Activated T-cell treated with anti-CD3 and anti-CD28 coated beads, Interleukin-2, amount 50 U/mL, for 72 hours (primary cell): ENCODE measurements around the gene EFNB2. TPM values are rescaled to one million over a fixed set of nuclear protein-coding genes. Genes with fewer than 3 reads are reported as not detected.

Experiments used
- ATAC-seq, 2 donors: fragments of 150-1000 bp; cut with Tn5 transposase; replicated peaks in 1 of 2; 2 replicates each; pipeline ENCODE4 v1.10.0; 2021; ENCODE audit warnings: moderate library complexity in 2 of 2, mild to moderate bottlenecking in 1 of 2
- DNase-seq, 2 donors: peaks; one replicate each; pipeline ENCODE4 v3.0.0; 2021 to 2022; ENCODE audit warnings: mixed read lengths in 1 of 2
- H3K27ac Mint-ChIP-seq: one replicate; pipeline ENCODE4 v1.8.0; 2022; ENCODE audit warnings: mild to moderate bottlenecking, moderate library complexity, mixed read lengths
- H3K27me3 Mint-ChIP-seq: one replicate; pipeline ENCODE4 v1.8.0; 2022; ENCODE audit warnings: low read depth, mixed read lengths
- H3K36me3 Mint-ChIP-seq, 2 donors: one replicate each; pipeline ENCODE4 v1.8.0; 2022; ENCODE audit warnings: mixed read lengths in 2 of 2, mild to moderate bottlenecking in 1 of 2; ENCODE audit not compliant: insufficient read depth in 2 of 2
- H3K4me1 Mint-ChIP-seq: one replicate; pipeline ENCODE4 v1.8.0; 2022; ENCODE audit warnings: low read depth, mixed read lengths
- H3K4me3 Mint-ChIP-seq, 2 donors: one replicate each; pipeline ENCODE4 v1.8.0; 2022; ENCODE audit warnings: mild to moderate bottlenecking in 2 of 2, mixed read lengths in 2 of 2, moderate library complexity in 2 of 2
- H3K9me3 Mint-ChIP-seq, 2 donors: one replicate each; pipeline ENCODE4 v1.8.0; 2022; ENCODE audit warnings: mixed read lengths in 2 of 2
- total RNA-seq, 2 donors: library from RNA; stranded (reverse); gene quantifications; one replicate each; pipeline ENCODE4 v1.2.3, GENCODE V29; 2022

EFNB2 gene
- total RNA-seq, 2 donors from 2014 or later, result 0.23 to 0.24 TPM

DNA sequence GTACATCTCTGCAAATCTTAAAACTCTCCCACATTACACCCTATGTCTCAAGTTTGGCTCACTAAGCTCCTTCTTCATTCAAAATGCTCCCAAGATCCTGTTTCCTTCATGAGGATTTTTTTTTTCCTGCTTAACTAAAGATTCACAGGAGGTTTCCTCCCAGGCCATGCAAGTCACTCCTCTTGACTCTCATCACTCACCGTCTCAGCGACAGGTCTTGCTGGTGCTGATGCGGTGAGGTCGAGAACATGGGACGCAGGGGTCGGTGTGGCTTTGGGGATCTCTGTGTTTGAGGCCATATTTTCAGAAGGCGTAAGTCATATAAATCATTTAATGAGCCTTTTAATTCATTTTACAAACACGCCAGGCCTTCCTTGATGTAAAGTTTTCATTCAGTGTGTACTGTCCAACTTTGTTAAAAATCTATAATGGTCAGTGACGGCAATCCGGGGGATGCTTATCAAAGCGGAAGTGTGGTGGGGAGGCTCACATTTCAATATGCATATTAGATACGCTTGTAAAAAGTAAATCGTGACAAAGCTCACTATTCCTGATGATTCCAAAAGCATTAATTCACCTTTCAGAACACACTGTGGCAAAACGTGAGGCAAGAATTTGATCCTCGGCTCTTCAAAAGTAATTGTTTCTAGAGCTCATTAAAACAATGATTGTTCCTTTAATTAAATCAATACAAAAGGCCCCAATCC is 20.4 kb downstream of the EFNB2 start:
- Mint-ChIP-seq H3K36me3 (no peaks in the 10 kb centered on the region), H3K27ac (peak overlapping the region; percentile 5), H3K9me3 (no peaks in the 10 kb centered on the region), H3K27me3 (peaks cover 24% of the 10 kb centered on the region), H3K4me1 (no peaks in the 10 kb centered on the region), H3K4me3 (no peak overlapping the region)
- DNase-seq (no peak), ATAC-seq (no peak)

DNA sequence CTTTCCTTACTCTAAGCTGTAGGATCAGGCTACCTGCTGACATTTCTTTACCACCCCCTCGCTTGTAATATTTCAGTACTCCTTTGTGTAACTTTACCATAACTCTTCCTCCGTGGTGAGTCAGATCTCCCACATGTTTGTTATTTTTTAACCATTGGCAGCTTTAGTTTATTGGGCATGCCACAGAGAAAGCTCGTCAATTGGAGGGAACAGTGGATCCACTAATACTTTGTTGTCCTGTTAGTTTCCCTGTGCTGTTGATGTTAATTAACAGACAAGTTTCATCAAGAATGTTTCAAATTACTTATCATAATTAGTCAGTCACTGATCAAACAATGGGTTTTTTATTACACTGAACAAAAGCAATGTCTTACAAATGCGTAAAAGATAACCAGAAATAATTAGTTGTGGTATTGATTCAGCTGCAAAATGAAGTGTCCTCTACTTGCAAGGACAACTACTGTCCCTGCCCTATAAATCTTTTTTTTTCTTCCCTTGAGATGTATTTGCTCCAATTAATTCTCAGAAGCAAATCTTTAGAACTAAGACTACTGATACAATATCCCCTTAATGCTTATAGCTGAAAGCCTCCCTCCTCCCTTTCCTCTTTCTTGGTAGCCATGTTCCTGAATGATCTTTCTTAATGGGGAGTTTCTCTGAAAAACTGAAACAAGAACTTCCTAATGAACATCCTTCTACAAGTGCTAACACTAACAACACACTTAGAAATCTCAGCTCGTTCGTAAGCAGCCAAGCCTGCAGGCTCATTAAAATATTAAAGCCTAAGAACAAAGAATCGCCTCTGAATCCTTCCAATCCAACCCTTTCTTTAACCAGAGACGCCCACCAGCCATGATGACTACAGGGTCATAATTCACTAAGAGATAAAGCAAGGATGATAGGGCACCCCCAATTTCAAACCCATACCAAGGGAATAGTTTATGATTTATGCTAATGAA is 22.2 kb downstream of the EFNB2 start:
- no peak for ATAC-seq
- H3K4me3 Mint-ChIP-seq, result no peak overlapping the region

GRCh38 chr13:106507560-106508274 is 27.7 kb downstream of the EFNB2 start:
- DNase-seq (peak in 1 of 2 donors; percentile 19), ATAC-seq (peak; percentile 78 to 82)
- H3K9me3 Mint-ChIP-seq, result no peaks in the 10 kb centered on the region
- peaks cover 4% of the 10 kb centered on the region for H3K4me1 Mint-ChIP-seq
- H3K27ac Mint-ChIP-seq, result no peak overlapping the region
- peaks cover 11% of the 10 kb centered on the region for H3K27me3 Mint-ChIP-seq
- H3K36me3 Mint-ChIP-seq, result no peaks in the 10 kb centered on the region
- peak overlapping the region in 1 of 2 donors; percentile 27 for H3K4me3 Mint-ChIP-seq

More for the DNA sequence above, 22.2 kb downstream of the EFNB2 start:
- Mint-ChIP-seq H3K4me1 (no peaks in the 10 kb centered on the region), H3K9me3 (no peaks in the 10 kb centered on the region), H3K27ac (no peak overlapping the region), H3K27me3 (peaks cover 22% of the 10 kb centered on the region), H3K36me3 (no peaks in the 10 kb centered on the region)
- DNase-seq, result no peak

- H3K9me3 Mint-ChIP-seq, result no peaks in the 10 kb centered on the region
- DNase-seq (no peak), ATAC-seq (no peak)
- H3K36me3 Mint-ChIP-seq, result no peaks in the 10 kb centered on the region
- peaks cover 13% of the 10 kb centered on the region for H3K27me3 Mint-ChIP-seq
- no peak overlapping the region for H3K4me3 Mint-ChIP-seq
- H3K27ac Mint-ChIP-seq, result no peak overlapping the region
- H3K4me1 Mint-ChIP-seq, result peaks cover 4% of the 10 kb centered on the region
These were observed 29.2 kb downstream of the EFNB2 start for GRCh38 chr13:106506286-106506685.

GRCh38 chr13:106505732-106506131 is 29.7 kb downstream of the EFNB2 start:
- Mint-ChIP-seq H3K4me3 (no peak overlapping the region), H3K36me3 (no peaks in the 10 kb centered on the region), H3K27me3 (peaks cover 15% of the 10 kb centered on the region), H3K27ac (no peak overlapping the region), H3K4me1 (peaks cover 4% of the 10 kb centered on the region), H3K9me3 (no peaks in the 10 kb centered on the region)
- no peak for ATAC-seq
- no peak for DNase-seq

DNA sequence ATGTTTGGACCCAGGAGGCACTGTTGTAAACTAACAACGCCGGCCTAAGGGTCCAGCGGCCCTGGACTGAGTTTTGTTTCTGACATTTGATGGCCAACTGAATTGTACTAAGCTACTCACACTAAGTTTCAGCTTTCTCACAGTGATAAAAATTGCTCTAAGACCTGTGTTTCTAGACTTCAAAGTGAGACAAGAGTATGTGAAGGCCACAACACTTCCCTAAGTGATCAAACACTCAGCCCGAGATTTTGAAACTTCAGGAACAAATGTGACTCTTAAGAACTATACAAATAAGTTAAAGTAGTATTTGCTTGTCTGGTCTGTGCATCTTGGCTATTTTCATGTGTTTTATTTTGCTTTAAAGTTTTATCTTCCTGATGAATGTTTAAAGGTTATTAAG is 30.2 kb downstream of the EFNB2 start:
- Mint-ChIP-seq H3K4me3 (no peak overlapping the region), H3K9me3 (no peaks in the 10 kb centered on the region), H3K36me3 (no peaks in the 10 kb centered on the region), H3K4me1 (peaks cover 4% of the 10 kb centered on the region), H3K27me3 (peaks cover 19% of the 10 kb centered on the region), H3K27ac (no peak overlapping the region)
- ATAC-seq, result no peak
- no peak for DNase-seq

GRCh38 chr13:106503730-106504453 is 31.6 kb downstream of the EFNB2 start:
- Mint-ChIP-seq H3K36me3 (no peaks in the 10 kb centered on the region), H3K27ac (no peak overlapping the region), H3K4me1 (peaks cover 4% of the 10 kb centered on the region), H3K27me3 (peaks cover 30% of the 10 kb centered on the region), H3K9me3 (no peaks in the 10 kb centered on the region), H3K4me3 (no peak overlapping the region)
- no peak for DNase-seq
- no peak for ATAC-seq

- Mint-ChIP-seq H3K9me3 (no peaks in the 10 kb centered on the region), H3K27ac (no peak overlapping the region), H3K36me3 (no peaks in the 10 kb centered on the region), H3K4me3 (no peak overlapping the region), H3K27me3 (peaks cover 36% of the 10 kb centered on the region), H3K4me1 (peaks cover 4% of the 10 kb centered on the region)
- DNase-seq (no peak), ATAC-seq (no peak)
These were observed 32.2 kb downstream of the EFNB2 start for GRCh38 chr13:106503272-106503671.

GRCh38 chr13:106500445-106500844 is 35.0 kb downstream of the EFNB2 start:
- peaks cover 51% of the 10 kb centered on the region for H3K27me3 Mint-ChIP-seq
- no peak overlapping the region for H3K27ac Mint-ChIP-seq

DNA sequence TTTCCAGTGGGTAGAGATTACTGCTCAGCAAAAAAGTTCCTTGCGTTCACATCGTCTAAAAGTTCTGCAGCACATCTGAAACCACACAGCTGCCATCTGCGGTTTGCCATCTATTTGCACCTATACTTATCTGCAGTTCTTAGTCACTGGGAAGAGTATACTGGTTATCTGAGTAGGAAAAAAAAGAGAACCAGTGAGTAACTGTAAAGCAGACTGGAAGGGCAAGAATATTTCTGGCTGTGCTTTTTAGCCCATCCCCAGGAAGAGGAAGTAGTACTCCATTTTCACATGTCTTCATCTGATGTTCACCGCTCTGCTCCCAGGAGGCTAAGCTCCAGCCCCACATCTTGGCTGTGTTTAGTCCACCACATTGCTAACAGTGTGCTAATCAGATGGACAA is 35.6 kb downstream of the EFNB2 start:
- Mint-ChIP-seq H3K36me3 (no peaks in the 10 kb centered on the region), H3K4me1 (no peaks in the 10 kb centered on the region), H3K4me3 (no peak overlapping the region), H3K9me3 (no peaks in the 10 kb centered on the region), H3K27ac (no peak overlapping the region), H3K27me3 (peaks cover 52% of the 10 kb centered on the region)
- DNase-seq (no peak), ATAC-seq (no peak)

More at GRCh38 chr13:106500445-106500844, 35.0 kb downstream of the EFNB2 start:
- H3K4me3 Mint-ChIP-seq, result no peak overlapping the region
- no peak for ATAC-seq
- H3K4me1 Mint-ChIP-seq, result no peaks in the 10 kb centered on the region
- H3K36me3 Mint-ChIP-seq, result no peaks in the 10 kb centered on the region
- no peak for DNase-seq
- H3K9me3 Mint-ChIP-seq, result no peaks in the 10 kb centered on the region

DNA sequence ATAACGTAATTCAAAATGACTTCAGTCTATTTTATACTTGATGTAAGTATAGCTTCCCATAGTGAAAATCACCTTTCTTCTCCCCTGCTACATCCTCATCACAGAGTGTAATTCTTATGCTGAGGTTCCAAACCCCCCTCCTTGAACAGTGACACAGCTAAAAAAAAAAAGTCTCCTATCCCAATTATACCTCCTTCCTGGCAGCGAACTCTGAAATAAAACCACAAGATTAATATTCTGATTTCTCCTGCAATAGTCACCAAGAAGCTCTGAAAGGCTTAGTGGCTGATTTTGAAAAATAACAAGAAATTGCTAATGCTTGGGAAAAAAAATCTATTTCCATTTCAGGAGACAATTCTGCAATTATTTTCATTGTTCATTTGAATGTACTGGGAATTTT is 36.3 kb downstream of the EFNB2 start:
- no peak overlapping the region for H3K27ac Mint-ChIP-seq
- no peaks in the 10 kb centered on the region for H3K9me3 Mint-ChIP-seq
- no peak overlapping the region for H3K4me3 Mint-ChIP-seq
- peaks cover 57% of the 10 kb centered on the region for H3K27me3 Mint-ChIP-seq
- H3K36me3 Mint-ChIP-seq, result no peaks in the 10 kb centered on the region
- no peaks in the 10 kb centered on the region for H3K4me1 Mint-ChIP-seq
- DNase-seq, result no peak
- ATAC-seq, result no peak

DNA sequence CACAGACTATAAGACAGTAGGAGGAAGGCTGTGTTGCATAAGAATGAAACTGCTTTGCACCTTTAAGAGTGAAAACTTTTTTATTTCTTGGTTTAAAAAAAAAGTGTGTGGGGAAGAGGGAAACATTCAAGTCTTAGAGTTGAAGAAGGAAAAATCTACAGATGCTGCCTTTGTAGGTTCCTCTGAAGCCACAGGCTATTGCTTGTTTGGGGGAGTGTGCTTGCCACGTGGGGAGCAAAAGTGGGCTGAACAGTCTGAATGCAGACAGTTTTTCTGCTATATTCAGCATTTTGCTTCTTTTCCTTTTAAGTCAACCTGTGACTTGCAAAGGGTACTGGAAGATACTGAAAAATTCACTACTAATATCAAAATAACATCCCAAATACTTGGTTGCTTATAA is 36.9 kb downstream of the EFNB2 start:
- H3K9me3 Mint-ChIP-seq, result no peaks in the 10 kb centered on the region
- no peak for DNase-seq
- no peak overlapping the region for H3K4me3 Mint-ChIP-seq
- H3K27ac Mint-ChIP-seq, result no peak overlapping the region
- peaks cover 4% of the 10 kb centered on the region for H3K4me1 Mint-ChIP-seq
- ATAC-seq, result no peak
- H3K36me3 Mint-ChIP-seq, result no peaks in the 10 kb centered on the region
- H3K27me3 Mint-ChIP-seq, result peaks cover 63% of the 10 kb centered on the region
